ENCODE measurements around the gene PTS. TPM values are rescaled to one million over a fixed set of nuclear protein-coding genes. Genes with fewer than 3 reads are reported as not detected.

Gene PTS
- total RNA-seq, 1 donor from 2014 or later, result 108 TPM

GRCh38 chr11:112249871-112250610, 23.8 kb downstream of the PTS start:
- no peak overlapping the region for H3K4me3 Mint-ChIP-seq
- no peak overlapping the region for H2AFZ ChIP-seq (replicated peaks)
- no peak overlapping the region for H3K4me3 ChIP-seq
- no peaks in the 10 kb centered on the region for H3K36me3 ChIP-seq
- no peaks in the 10 kb centered on the region for H3K36me3 Mint-ChIP-seq
- TF ChIP-seq CTCF (IDR thresholded peaks at IDR 0.05) (no peak), EZH2 (IDR thresholded peaks at IDR 0.05) (no peak)
- no peaks in the 10 kb centered on the region for H3K4me1 ChIP-seq
- no peak overlapping the region for H3K9ac ChIP-seq
- no peaks in the 10 kb centered on the region for H3K27me3 ChIP-seq
- H3K79me2 ChIP-seq (ENCODE audit: low read depth), result no peaks in the 10 kb centered on the region
- H3F3A ChIP-seq (ENCODE audit: low read depth), result no peaks in the 10 kb centered on the region
- H3K9me3 Mint-ChIP-seq, result no peaks in the 10 kb centered on the region
- H3K4me2 ChIP-seq, result no peak overlapping the region
- no peak overlapping the region for H3K27ac Mint-ChIP-seq
- no peaks in the 10 kb centered on the region for H4K20me1 ChIP-seq (ENCODE audit: low read depth)
- no peaks in the 10 kb centered on the region for H3K9me3 ChIP-seq (ENCODE audit: low read depth)
- H3K27me3 Mint-ChIP-seq (ENCODE audit: insufficient read depth, low read depth), result no peaks in the 10 kb centered on the region
- H3K27ac ChIP-seq, result no peak overlapping the region
- no peaks in the 10 kb centered on the region for H3K4me1 Mint-ChIP-seq
- no peak for DNase-seq (ENCODE audit: low spot score)

GRCh38 chr11:112253605-112254242, 27.5 kb downstream of the PTS start:
- no peaks in the 10 kb centered on the region for H4K20me1 ChIP-seq (ENCODE audit: low read depth)
- H3K36me3 ChIP-seq, result no peaks in the 10 kb centered on the region
- Mint-ChIP-seq H3K27me3 (ENCODE audit: insufficient read depth, low read depth) (peaks cover 2% of the 10 kb centered on the region), H3K27ac (no peak overlapping the region), H3K36me3 (no peaks in the 10 kb centered on the region), H3K4me3 (no peak overlapping the region), H3K4me1 (no peaks in the 10 kb centered on the region), H3K9me3 (no peaks in the 10 kb centered on the region)
- no peak overlapping the region for H3K9ac ChIP-seq
- no peaks in the 10 kb centered on the region for H3K4me1 ChIP-seq
- H3K4me2 ChIP-seq, result no peak overlapping the region
- H3K79me2 ChIP-seq (ENCODE audit: low read depth), result no peaks in the 10 kb centered on the region
- H3K27ac ChIP-seq, result no peak overlapping the region
- H3K27me3 ChIP-seq, result no peaks in the 10 kb centered on the region
- DNase-seq (ENCODE audit: low spot score), result no peak
- no peak overlapping the region for H3K4me3 ChIP-seq
- H3F3A ChIP-seq (ENCODE audit: low read depth), result no peaks in the 10 kb centered on the region
- no peaks in the 10 kb centered on the region for H3K9me3 ChIP-seq (ENCODE audit: low read depth)
- TF ChIP-seq EZH2phosphoT487 (IDR thresholded peaks at IDR 0.05) (no peak), EZH2 (IDR thresholded peaks at IDR 0.05) (no peak), CTCF (IDR thresholded peaks at IDR 0.05) (no peak)
- H2AFZ ChIP-seq (replicated peaks), result no peak overlapping the region

- H3K36me3 Mint-ChIP-seq, result no peaks in the 10 kb centered on the region
- H3K4me3 ChIP-seq, result no peak overlapping the region
- no peak overlapping the region for H3K27ac Mint-ChIP-seq
- H2AFZ ChIP-seq (replicated peaks), result no peak overlapping the region
- H3F3A ChIP-seq (ENCODE audit: low read depth), result no peaks in the 10 kb centered on the region
- H3K27ac ChIP-seq, result no peak overlapping the region
- H3K9me3 Mint-ChIP-seq, result no peaks in the 10 kb centered on the region
- peaks cover 2% of the 10 kb centered on the region for H3K27me3 Mint-ChIP-seq (ENCODE audit: insufficient read depth, low read depth)
- TF ChIP-seq EZH2 (IDR thresholded peaks at IDR 0.05), result no peak
- TF ChIP-seq CTCF (IDR thresholded peaks at IDR 0.05), result no peak
- no peak for TF ChIP-seq EZH2phosphoT487 (IDR thresholded peaks at IDR 0.05)
- H3K36me3 ChIP-seq, result no peaks in the 10 kb centered on the region
- no peaks in the 10 kb centered on the region for H3K4me1 Mint-ChIP-seq
- no peaks in the 10 kb centered on the region for H3K9me3 ChIP-seq (ENCODE audit: low read depth)
- no peak overlapping the region for H3K4me3 Mint-ChIP-seq
- H4K20me1 ChIP-seq (ENCODE audit: low read depth), result no peaks in the 10 kb centered on the region
- no peaks in the 10 kb centered on the region for H3K27me3 ChIP-seq
- no peak overlapping the region for H3K4me2 ChIP-seq
- no peaks in the 10 kb centered on the region for H3K79me2 ChIP-seq (ENCODE audit: low read depth)
- no peak overlapping the region for H3K9ac ChIP-seq
- no peaks in the 10 kb centered on the region for H3K4me1 ChIP-seq
- no peak for DNase-seq (ENCODE audit: low spot score)
Measured at GRCh38 chr11:112255067-112255720, 29.0 kb downstream of the PTS start.

All from neural progenitor cell (in vitro differentiated cells).